Subcutaneous abdominal adipose tissue (tissue), 5 donors: Measurements from ENCODE around the gene SOX13.

Experiments used
- H3K27ac ChIP-seq: one replicate; pipeline ENCODE4 v1.7.0; 2013; ENCODE audit warnings: low read depth, mild to moderate bottlenecking, inconsistent platforms, low read length, moderate library complexity
- H3K27me3 ChIP-seq, 5 donors: one replicate each; pipeline ENCODE4 v1.7.0; 2013; ENCODE audit warnings: low read length in 5 of 5, inconsistent platforms in 1 of 5; ENCODE audit not compliant: control insufficient read depth in 5 of 5, insufficient read depth in 4 of 5
- H3K36me3 ChIP-seq, 5 donors: one replicate each; pipeline ENCODE4 v1.7.0; 2013; ENCODE audit warnings: low read length in 5 of 5; ENCODE audit not compliant: control insufficient read depth in 5 of 5, insufficient read depth in 5 of 5
- H3K4me1 ChIP-seq, 5 donors: one replicate each; pipeline ENCODE4 v1.7.0; 2013; ENCODE audit warnings: low read length in 5 of 5, mild to moderate bottlenecking in 3 of 5, moderate library complexity in 1 of 5; ENCODE audit not compliant: control insufficient read depth in 5 of 5, insufficient read depth in 5 of 5
- H3K4me3 ChIP-seq, 5 donors: one replicate each; pipeline ENCODE4 v1.7.0; 2013; ENCODE audit warnings: low read length in 5 of 5, low read depth in 1 of 5
- H3K9ac ChIP-seq, 5 donors: one replicate each; pipeline ENCODE4 v1.7.0; 2013; ENCODE audit warnings: low read length in 5 of 5, mild to moderate bottlenecking in 4 of 5, moderate library complexity in 3 of 5
- H3K9me3 ChIP-seq, 5 donors: one replicate each; pipeline ENCODE4 v1.7.0; 2013; ENCODE audit warnings: low read length in 5 of 5; ENCODE audit not compliant: control insufficient read depth in 5 of 5
- donor health status: healthy.
- donor health status: healthy.
- donor health status: healthy.
- donor health status: healthy.
- donor health status: healthy.

SOX13 gene

DNA sequence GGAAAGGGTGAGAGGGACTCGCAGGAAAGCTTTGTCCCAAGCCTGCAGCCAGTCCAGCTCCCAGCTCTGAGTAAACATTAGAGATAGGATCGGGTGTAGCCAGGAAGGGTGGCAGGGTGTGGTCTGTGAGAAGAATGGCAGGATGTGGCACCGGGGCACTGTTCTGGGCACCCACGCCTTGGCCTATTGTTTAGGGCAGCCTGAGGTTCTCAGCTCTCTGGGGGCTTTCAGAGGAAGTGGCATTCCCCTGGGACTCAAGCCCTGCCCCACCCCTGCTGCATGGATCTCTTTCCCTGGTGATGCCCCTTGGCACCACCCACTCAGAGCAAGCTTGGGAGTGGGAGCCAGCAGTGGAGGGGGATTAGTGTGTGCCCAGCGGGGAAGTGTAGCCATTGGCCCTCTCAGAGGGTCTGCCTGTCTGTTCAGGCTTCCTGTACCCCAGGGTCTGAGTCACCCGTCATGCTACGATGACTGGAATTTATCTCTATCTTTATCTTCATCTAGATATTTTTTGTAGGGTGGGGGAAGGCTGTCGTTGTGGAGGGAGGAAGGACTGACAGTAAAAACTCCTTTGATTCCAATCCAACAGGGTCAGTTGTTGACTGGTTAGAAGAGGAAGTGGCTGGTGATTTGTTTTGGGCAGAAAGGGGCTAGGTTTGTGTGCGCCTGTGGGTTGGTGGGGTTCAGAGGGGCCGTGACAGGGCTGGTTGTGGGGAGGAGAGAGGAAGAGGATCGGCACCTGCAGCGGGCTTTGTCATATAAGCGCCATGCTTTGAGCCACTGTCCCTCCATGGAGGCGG is 31.6 kb downstream of the SOX13 start:
- Histone ChIP-seq H3K4me1 (peaks cover 15 to 72% (median 41%) of the 10 kb centered on the region in 5 donors), H3K9me3 (no peaks in the 10 kb centered on the region), H3K27me3 (no peaks in the 10 kb centered on the region), H3K4me3 (peak overlapping the region in 3 of 5 donors; percentile 3 to 19 (median 5)), H3K9ac (no peak overlapping the region), H3K27ac (peak overlapping the region; percentile 75), H3K36me3 (no peaks in the 10 kb centered on the region)

DNA sequence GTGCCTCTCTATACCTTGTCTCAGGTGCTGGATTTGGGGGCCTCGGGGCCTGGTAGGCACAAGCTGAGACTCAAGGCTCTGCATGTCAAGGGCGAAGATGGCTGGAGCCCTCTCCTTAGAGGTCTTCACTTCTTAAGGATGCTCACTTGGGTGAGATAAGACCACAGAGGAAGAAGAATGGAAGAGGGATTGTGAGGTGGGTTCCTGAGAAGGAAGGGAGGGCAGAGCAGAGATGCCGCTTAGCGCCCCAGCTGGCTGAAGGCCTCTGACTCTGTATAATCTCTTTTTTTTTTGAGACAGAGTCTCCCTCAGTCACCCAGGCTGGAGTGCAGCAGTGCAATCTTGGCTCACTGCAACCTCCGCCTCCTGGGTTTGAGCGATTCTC is 32.2 kb downstream of the SOX13 start:
- H3K4me3 ChIP-seq: no peak overlapping the region
- no peaks in the 10 kb centered on the region for H3K9me3 ChIP-seq
- peak overlapping the region; percentile 75 for H3K27ac ChIP-seq
- H3K27me3 ChIP-seq: no peaks in the 10 kb centered on the region
- no peaks in the 10 kb centered on the region for H3K36me3 ChIP-seq
- H3K4me1 ChIP-seq: peaks cover 15 to 73% (median 41%) of the 10 kb centered on the region in 5 donors
- H3K9ac ChIP-seq: no peak overlapping the region

DNA sequence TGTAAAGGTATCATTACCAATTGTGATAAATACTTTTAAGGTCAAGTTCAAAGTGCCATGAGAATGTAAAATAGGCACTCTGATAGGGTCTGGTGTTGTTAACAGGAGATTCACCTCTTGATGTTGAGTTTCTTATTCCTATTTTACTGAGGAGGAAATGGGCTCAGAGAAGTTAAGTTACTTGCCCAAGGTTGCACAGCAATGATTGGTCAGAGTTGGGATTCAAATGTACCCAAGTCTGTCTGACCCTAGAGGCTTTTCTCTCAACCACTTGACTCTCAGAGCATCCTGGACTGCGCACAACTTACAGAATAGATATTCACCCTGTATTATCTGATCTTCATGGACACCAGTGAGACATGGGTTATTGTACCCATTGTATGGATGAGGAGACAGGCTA is 33.9 kb downstream of the SOX13 start:
- no peaks in the 10 kb centered on the region for H3K9me3 ChIP-seq
- no peaks in the 10 kb centered on the region for H3K36me3 ChIP-seq
- H3K4me3 ChIP-seq: no peak overlapping the region
- no peaks in the 10 kb centered on the region for H3K27me3 ChIP-seq
- H3K27ac ChIP-seq: no peak overlapping the region
- no peak overlapping the region for H3K9ac ChIP-seq
- H3K4me1 ChIP-seq: peaks cover 17 to 66% (median 33%) of the 10 kb centered on the region in 5 donors

DNA sequence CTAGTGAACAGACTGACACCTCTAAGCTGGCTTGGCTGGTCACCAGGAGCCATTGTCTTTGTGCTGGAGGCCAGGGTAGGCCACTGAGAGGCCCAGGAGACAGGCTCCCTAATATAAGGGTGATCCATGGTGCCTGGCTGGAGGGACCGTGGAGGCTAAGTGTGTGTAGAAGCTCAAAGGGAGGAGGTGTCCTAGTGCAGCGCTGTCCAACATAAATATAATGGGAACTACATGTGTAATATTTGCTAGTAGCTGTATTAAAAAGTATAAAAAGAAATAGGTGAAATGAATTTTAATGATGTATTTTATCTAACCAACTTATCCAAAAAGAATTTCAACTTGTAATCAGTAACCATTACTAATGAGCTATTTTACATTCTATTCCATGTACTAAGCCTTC is 35.0 kb downstream of the SOX13 start:
- no peaks in the 10 kb centered on the region for H3K9me3 ChIP-seq
- H3K27ac ChIP-seq: no peak overlapping the region
- no peaks in the 10 kb centered on the region for H3K36me3 ChIP-seq
- peaks cover 14 to 61% (median 22%) of the 10 kb centered on the region in 5 donors for H3K4me1 ChIP-seq
- H3K9ac ChIP-seq: no peak overlapping the region
- no peaks in the 10 kb centered on the region for H3K27me3 ChIP-seq
- no peak overlapping the region for H3K4me3 ChIP-seq

DNA sequence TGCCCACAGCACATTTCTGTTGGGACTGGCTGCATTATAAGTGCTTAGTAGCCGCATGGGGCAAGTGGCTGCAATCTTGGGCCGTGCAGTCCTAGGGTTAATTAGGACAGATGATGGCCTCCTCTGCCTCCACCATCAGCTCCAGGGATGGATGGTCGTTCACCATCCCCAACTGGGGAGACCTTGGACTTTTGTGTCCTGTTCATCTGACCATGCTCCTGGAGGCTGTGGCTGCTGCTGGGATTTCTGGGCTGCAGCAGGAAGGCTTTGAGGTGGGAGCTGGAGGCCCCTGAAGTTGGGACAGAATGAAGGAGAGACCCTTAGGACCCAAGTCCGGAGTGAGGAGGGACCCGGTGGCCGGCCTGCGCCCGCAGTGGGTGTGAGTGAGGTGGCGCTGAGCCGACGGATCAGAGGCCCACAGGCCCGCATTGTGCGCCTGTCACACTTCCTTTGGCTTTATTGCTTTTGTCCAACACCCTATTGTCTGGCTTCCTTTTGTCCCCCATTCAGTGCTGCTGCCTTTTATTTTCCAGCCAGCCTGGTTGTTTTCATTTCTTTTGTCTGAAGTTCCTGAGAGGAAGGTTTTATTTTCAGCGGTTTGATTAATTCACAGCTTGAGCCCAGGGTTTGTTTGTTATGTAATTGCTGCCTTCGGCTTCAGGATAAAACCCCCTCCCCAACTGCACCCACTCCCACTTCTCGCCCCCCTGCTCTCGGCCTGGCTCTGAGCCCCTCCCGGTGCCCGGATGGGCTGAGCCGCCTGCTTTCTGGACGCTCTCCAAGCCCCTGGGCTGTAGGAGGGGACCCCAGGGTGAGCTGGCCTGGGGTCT is 35.6 kb downstream of the SOX13 start:
- Histone ChIP-seq H3K9me3 (no peaks in the 10 kb centered on the region), H3K4me1 (peaks cover 10 to 58% (median 16%) of the 10 kb centered on the region in 5 donors), H3K9ac (peak overlapping the region in 1 of 5 donors; percentile 30), H3K27me3 (no peaks in the 10 kb centered on the region), H3K4me3 (peak overlapping the region in 1 of 5 donors; percentile 18), H3K36me3 (peaks cover 0 to 2% (median 0%) of the 10 kb centered on the region in 5 donors), H3K27ac (no peak overlapping the region)

DNA sequence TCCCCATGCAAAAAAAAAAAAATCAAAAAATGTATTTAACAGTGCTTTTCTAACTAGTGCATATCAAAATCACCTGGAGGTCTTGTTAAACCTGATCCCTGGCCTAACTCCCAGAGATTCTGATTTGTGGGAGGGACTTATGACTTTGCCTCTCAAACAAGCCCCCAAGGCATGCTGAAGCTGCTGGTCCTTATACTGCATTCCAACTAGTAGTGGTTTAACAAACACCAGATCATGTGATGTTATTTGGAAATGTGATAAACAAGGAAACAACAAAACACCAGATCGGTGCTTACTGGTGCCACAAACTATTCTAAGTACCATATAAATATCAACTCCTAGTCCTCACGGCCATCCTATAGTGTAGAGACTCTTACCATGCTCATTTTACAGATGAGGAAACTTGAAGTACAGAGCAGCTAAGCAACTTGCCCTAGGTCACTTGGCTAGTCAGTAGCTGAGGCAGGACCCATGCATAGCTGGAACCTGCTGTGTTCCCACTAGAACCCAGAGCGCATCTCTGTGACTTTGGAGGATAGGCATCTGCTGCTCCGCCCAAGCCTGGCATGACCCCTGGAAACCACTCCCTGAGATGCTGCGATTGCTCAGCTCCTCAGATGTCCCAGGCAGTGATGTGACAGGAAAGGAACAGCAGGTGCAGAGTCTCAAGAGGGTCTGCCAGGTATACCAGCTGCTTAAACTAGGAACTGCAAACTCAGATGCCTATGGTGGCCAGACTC is 38.1 kb downstream of the SOX13 start:
- H3K27me3 ChIP-seq: no peaks in the 10 kb centered on the region
- H3K27ac ChIP-seq: no peak overlapping the region
- no peaks in the 10 kb centered on the region for H3K9me3 ChIP-seq
- H3K4me3 ChIP-seq: no peak overlapping the region
- peaks cover 0 to 9% (median 6%) of the 10 kb centered on the region in 5 donors for H3K36me3 ChIP-seq
- H3K4me1 ChIP-seq: peaks cover 4 to 51% (median 7%) of the 10 kb centered on the region in 5 donors
- no peak overlapping the region for H3K9ac ChIP-seq

DNA sequence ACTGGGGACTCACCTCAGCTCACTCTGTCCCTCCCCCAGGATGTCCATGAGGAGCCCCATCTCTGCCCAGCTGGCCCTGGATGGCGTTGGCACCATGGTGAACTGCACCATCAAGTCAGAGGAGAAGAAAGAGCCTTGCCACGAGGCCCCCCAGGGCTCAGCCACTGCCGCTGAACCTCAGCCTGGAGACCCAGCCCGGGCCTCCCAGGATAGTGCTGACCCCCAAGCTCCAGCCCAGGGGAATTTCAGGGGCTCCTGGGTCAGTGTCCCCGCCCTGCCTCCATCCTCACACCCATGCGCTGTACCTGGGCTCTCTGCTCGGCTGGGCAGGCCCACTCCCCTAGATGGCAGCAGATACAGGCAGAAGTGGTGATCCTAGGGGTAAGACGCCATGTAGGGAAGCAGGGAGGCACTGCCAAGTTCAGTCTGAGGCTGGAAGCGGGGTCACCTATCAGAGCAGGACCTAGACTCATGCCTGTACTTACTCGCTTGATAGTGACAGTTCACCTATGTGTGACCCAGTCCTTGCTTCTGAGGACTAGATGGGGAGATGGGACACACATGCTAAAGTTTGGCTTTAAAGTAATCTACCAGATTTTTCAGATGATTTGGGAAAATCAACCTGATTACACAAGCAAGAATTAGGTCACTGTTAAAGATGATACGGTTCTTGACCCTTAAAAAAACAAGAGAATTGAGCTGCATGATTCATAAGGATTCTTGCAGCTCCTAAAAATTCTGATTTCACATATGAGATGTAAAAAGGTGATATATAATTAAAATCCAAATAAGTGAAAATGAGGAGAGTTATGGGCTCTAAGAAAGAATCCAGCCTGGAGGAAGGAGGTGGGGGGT is 40.2 kb downstream of the SOX13 start:
- Histone ChIP-seq H3K9ac (no peak overlapping the region), H3K27me3 (no peaks in the 10 kb centered on the region), H3K4me1 (peaks cover 4 to 40% (median 7%) of the 10 kb centered on the region in 5 donors), H3K9me3 (no peaks in the 10 kb centered on the region), H3K36me3 (peaks cover 0 to 25% (median 19%) of the 10 kb centered on the region in 5 donors), H3K4me3 (no peak overlapping the region), H3K27ac (no peak overlapping the region)

DNA sequence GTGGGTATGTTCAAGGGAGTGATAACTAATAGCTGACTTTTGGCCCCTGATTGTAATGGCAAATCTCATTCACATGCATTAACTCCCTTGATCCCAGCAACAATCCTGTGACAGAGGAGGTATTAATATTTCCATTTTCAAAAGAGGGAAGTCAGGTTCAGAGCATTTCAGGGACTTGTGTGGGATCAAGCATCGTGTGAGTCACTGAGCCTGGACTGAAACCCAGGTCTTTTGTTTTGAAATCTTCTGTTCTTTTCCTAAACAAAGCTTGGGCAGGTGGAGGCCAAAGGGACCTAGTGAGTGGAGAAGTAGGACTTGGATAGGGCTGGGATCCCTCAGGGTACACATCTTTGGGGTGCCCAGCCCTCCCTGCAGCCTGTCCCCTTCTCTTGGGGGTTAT is 41.0 kb downstream of the SOX13 start:
- Histone ChIP-seq H3K9me3 (no peaks in the 10 kb centered on the region), H3K27ac (no peak overlapping the region), H3K4me3 (no peak overlapping the region), H3K27me3 (no peaks in the 10 kb centered on the region), H3K36me3 (peaks cover 0 to 33% (median 26%) of the 10 kb centered on the region in 5 donors), H3K4me1 (peaks cover 4 to 32% (median 7%) of the 10 kb centered on the region in 5 donors), H3K9ac (no peak overlapping the region)

DNA sequence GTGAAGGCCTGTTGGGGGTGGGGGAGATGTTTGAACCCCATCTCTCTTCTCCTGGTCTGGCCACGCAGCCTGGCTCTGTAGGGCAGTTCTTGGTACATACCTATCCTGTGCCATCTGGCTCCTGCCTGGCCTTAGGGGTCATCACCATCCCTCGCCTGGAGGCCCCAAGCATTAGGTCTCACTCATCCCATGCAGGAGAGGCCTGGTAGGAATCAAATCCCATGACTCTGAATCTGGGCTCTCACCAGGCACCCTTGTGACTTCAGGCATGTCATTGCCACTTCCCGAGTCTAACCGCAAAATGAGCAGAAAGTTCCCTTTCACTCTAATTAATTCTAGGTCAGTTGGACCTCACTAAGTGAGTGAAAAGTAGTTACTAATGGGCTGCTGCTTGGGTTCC is 41.7 kb downstream of the SOX13 start:
- H3K4me1 ChIP-seq: peaks cover 4 to 26% (median 7%) of the 10 kb centered on the region in 5 donors
- no peak overlapping the region for H3K9ac ChIP-seq
- no peak overlapping the region for H3K4me3 ChIP-seq
- no peak overlapping the region for H3K27ac ChIP-seq
- H3K27me3 ChIP-seq: no peaks in the 10 kb centered on the region
- no peaks in the 10 kb centered on the region for H3K9me3 ChIP-seq
- H3K36me3 ChIP-seq: peaks cover 0 to 40% (median 32%) of the 10 kb centered on the region in 5 donors
